Fibroblast of skin of left biceps (primary cell): ENCODE results near the gene PCDHGA6.
"Not testable (repeated sequence)": the region's sequence is repeated elsewhere in the genome, so short reads cannot be mapped to it uniquely, and the experiment has no call there.

ENCODE experiments used
- DNase-seq, 2 experiments: peaks; one replicate each; pipeline ENCODE4 v3.0.0-alpha.2; 2013; ENCODE audit warnings: low read depth in 2 of 2

Gene PCDHGA6

GRCh38 chr5:141373673-141374317, at the start of gene PCDHGA6:
TSS of gene PCDHGA6 (plus strand) at chr5:141373891. CDS start at chr5:141374084, 193 bp downstream.
- no peak for DNase-seq

GRCh38 chr5:141326088-141326854, 47.4 kb upstream of the PCDHGA6 start:
- no peak for DNase-seq

- DNase-seq: no peak
These were observed 45.5 kb upstream of the PCDHGA6 start for GRCh38 chr5:141328231-141328630.

GRCh38 chr5:141330299-141331080, 43.2 kb upstream of the PCDHGA6 start, which contains the start of gene PCDHGA1:
TSS of gene PCDHGA1 (plus strand) at chr5:141330514.
- DNase-seq: no peak

- DNase-seq: not testable (repeated sequence)
These were observed 41.1 kb upstream of the PCDHGA6 start for GRCh38 chr5:141332571-141332970.

- no peak for DNase-seq
These were observed 35.0 kb upstream of the PCDHGA6 start, which contains the start of gene PCDHGA2 for GRCh38 chr5:141338538-141339306. TSS of gene PCDHGA2 (plus strand) at chr5:141338760.

- not testable (repeated sequence) for DNase-seq
These were observed 32.8 kb upstream of the PCDHGA6 start for GRCh38 chr5:141340781-141341354.

GRCh38 chr5:141342773-141343172, 30.9 kb upstream of the PCDHGA6 start:
- no peak for DNase-seq

GRCh38 chr5:141343242-141343952, 30.3 kb upstream of the PCDHGA6 start, which contains the start of gene PCDHGA3:
TSS of gene PCDHGA3 (plus strand) at chr5:141343829. CDS start at chr5:141344034, 205 bp downstream.
- DNase-seq: no peak

GRCh38 chr5:141343953-141344463, 29.7 kb upstream of the PCDHGA6 start:
- DNase-seq: no peak

- no peak for DNase-seq
These were observed 28.4 kb upstream of the PCDHGA6 start for GRCh38 chr5:141345327-141345726.

GRCh38 chr5:141346017-141346416, 27.7 kb upstream of the PCDHGA6 start:
- DNase-seq: not testable (repeated sequence)

- DNase-seq: no peak
These were observed 23.6 kb upstream of the PCDHGA6 start, which contains the start of gene PCDHGB1 for GRCh38 chr5:141349917-141350619. TSS of gene PCDHGB1 (plus strand) at chr5:141350099. CDS start at chr5:141350261, 162 bp downstream.

GRCh38 chr5:141351591-141351990, 22.1 kb upstream of the PCDHGA6 start:
- no peak for DNase-seq

GRCh38 chr5:141354900-141355469, 18.7 kb upstream of the PCDHGA6 start, which contains the start of gene PCDHGA4:
TSS of gene PCDHGA4 (plus strand) at chr5:141355021. CDS start at chr5:141355108, 87 bp downstream.
- DNase-seq: no peak

- no peak for DNase-seq
These were observed 18.1 kb upstream of the PCDHGA6 start for GRCh38 chr5:141355641-141356040.

GRCh38 chr5:141356133-141356532, 17.6 kb upstream of the PCDHGA6 start:
- DNase-seq: no peak

- DNase-seq: no peak
These were observed 16.7 kb upstream of the PCDHGA6 start for GRCh38 chr5:141356950-141357349.
